ENCODE data around the gene GLT6D1.

DNA sequence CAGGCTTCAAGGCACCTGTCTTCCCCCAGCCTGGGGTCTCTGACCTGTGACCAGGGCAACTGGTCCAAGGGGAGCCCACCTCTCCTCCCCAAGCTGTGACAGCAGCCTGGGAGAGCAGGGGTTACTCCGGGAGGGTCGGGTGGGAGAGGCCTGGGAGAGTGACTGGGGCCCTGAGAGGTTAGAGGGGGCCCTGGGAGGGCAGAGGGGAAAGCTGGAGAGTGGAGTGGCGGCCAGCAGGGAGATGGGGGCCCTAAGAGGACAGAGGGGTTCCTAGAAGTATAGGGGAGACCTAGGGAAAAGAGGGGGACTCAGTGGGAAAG, 24.1 kb upstream of the GLT6D1 start:
- no peak for TF ChIP-seq POLR2A (IDR thresholded peaks at IDR 0.05; ENCODE audit: low read length)
- TF ChIP-seq GATA1 (IDR thresholded peaks at IDR 0.05; ENCODE audit: low read depth, low read length): no peak
